H1 (cell line): ENCODE data around the gene SIPA1L3. TPM values are rescaled to one million over a fixed set of nuclear protein-coding genes. Genes with fewer than 3 reads are reported as not detected.

Experiments
- CTCF ChIA-PET: fragments of 300-600 bp; sonication (Branson Sonifier 250); formaldehyde crosslinking; loops from one replicate; lab custom pipeline; 2021; ENCODE audit not compliant: partially characterized antibody; lab: Charles Lee
- POLR2A ChIA-PET: fragments of 300-600 bp; sonication (Branson Sonifier 250); formaldehyde crosslinking; loops from one replicate; lab custom pipeline; 2021; ENCODE audit warnings: inconsistent platforms; ENCODE audit not compliant: partially characterized antibody; lab: Charles Lee
- DNase-seq, 2 experiments: peaks; one replicate each; pipeline versions ENCODE4 v3.0.0 to v3.0.0-alpha.2; 2010 to 2022; ENCODE audit warnings: low spot score in 2 of 2, low read depth in 1 of 2, mixed read lengths in 1 of 2
- FAIRE-seq: peaks from 2 replicates; lab custom pipeline; 2011; peaks lifted over from hg19 to GRCh38; lab: Jason Lieb, UNC
- H2AFZ ChIP-seq: 2 replicates; pipeline ENCODE4 v1.8.1; 2012; ENCODE audit warnings: low read length, inconsistent platforms
- H2AK5ac ChIP-seq: 2 replicates; pipeline ENCODE4 v1.6.1; 2013; ENCODE audit warnings: low read depth, low read length
- H2BK120ac ChIP-seq: replicated peaks from 2 replicates; pipeline ENCODE3; 2013; ENCODE audit warnings: low read depth, low read length, inconsistent platforms
- H2BK12ac ChIP-seq: 2 replicates; pipeline ENCODE4 v1.6.1; 2013; ENCODE audit warnings: low read depth, low read length
- H2BK15ac ChIP-seq: 2 replicates; pipeline ENCODE4 v1.6.1; 2013; ENCODE audit warnings: low read length
- H2BK20ac ChIP-seq: 2 replicates; pipeline ENCODE4 v1.6.1; 2013; ENCODE audit warnings: low read length
- H2BK5ac ChIP-seq: 2 replicates; pipeline ENCODE4 v1.6.1; 2013; ENCODE audit warnings: low read depth, low read length
- H3K14ac ChIP-seq: 2 replicates; pipeline ENCODE4 v1.6.1; 2013; ENCODE audit warnings: inconsistent platforms; ENCODE audit not compliant: insufficient read length
- H3K18ac ChIP-seq: 2 replicates; pipeline ENCODE4 v1.6.1; 2013; ENCODE audit warnings: low read length; ENCODE audit errors: extremely low read depth
- H3K23ac ChIP-seq: 2 replicates; pipeline ENCODE4 v1.6.1; 2013; ENCODE audit warnings: inconsistent platforms; ENCODE audit not compliant: insufficient read length
- H3K23me2 ChIP-seq: 2 replicates; pipeline ENCODE4 v1.6.1; 2013; ENCODE audit warnings: low read depth, low read length
- H3K27ac ChIP-seq: 2 replicates; pipeline ENCODE4 v1.6.1; 2011; ENCODE audit warnings: low read depth, low read length, inconsistent platforms
- H3K27me3 ChIP-seq, 4 experiments: replicated peaks in 1 of 4; 1 replicate in 1 of 4; 2 replicates in 3 of 4; pipeline versions ENCODE4 v1.6.1 to v1.8.1; 2011 to 2013; ENCODE audit warnings: low read length in 3 of 4, mild to moderate bottlenecking in 3 of 4, inconsistent platforms in 2 of 4, mixed read lengths in 2 of 4, moderate library complexity in 1 of 4; ENCODE audit not compliant: control insufficient read depth in 3 of 4, insufficient read depth in 3 of 4; ENCODE audit errors: extremely low read depth in 1 of 4
- H3K36me3 ChIP-seq, 4 experiments: 2 replicates each; pipeline versions ENCODE4 v1.6.1 to v1.8.1; 2011 to 2013; ENCODE audit warnings: mild to moderate bottlenecking in 4 of 4, low read length in 3 of 4, moderate library complexity in 2 of 4, control low read depth in 1 of 4, inconsistent platforms in 1 of 4; ENCODE audit not compliant: insufficient read depth in 4 of 4, control insufficient read depth in 2 of 4
- H3K4ac ChIP-seq: replicated peaks from 2 replicates; pipeline ENCODE3; 2013; ENCODE audit warnings: low read length, low read depth, mixed read lengths, inconsistent platforms; ENCODE audit not compliant: insufficient read length
- H3K4me1 ChIP-seq, 4 experiments: replicated peaks in 1 of 4; 1 replicate in 1 of 4; 2 replicates in 3 of 4; pipeline versions ENCODE4 v1.6.1 to v1.8.1; 2011 to 2013; ENCODE audit warnings: low read length in 3 of 4, inconsistent platforms in 2 of 4, mixed read lengths in 1 of 4; ENCODE audit not compliant: insufficient read depth in 4 of 4, control insufficient read depth in 3 of 4
- H3K4me2 ChIP-seq, 2 experiments: 2 replicates each; pipeline versions ENCODE4 v1.6.1 to v1.8.1; 2011 to 2013; ENCODE audit warnings: low read depth in 2 of 2, low read length in 2 of 2, control low read depth in 1 of 2, inconsistent platforms in 1 of 2, mild to moderate bottlenecking in 1 of 2; ENCODE audit not compliant: insufficient read depth in 1 of 2
- H3K4me3 ChIP-seq, 4 experiments: fragments of 200-600, 300-600 bp in 1 of 4; sonication (generic), shearing (Covaris generic), sonication (Bioruptor Twin) in 1 of 4; 2 replicates each; pipeline versions ENCODE4 v1.5.1 to v1.8.1; 2011 to 2016; ENCODE audit warnings: low read length in 4 of 4, low read depth in 3 of 4, control low read depth in 2 of 4, inconsistent platforms in 2 of 4, mild to moderate bottlenecking in 2 of 4, mixed read lengths in 1 of 4, moderate library complexity in 1 of 4; ENCODE audit not compliant: insufficient read depth in 2 of 4; ENCODE audit errors: extremely low read depth in 1 of 4
- H3K56ac ChIP-seq: replicated peaks from 2 replicates; pipeline ENCODE3; 2013; ENCODE audit warnings: low read depth, mild to moderate bottlenecking, mixed read lengths, low read length, inconsistent platforms; ENCODE audit not compliant: insufficient read length
- H3K79me1 ChIP-seq: 2 replicates; pipeline ENCODE4 v1.6.1; 2013; ENCODE audit warnings: low read depth, low read length, control low read depth
- H3K79me2 ChIP-seq, 2 experiments: 2 replicates each; pipeline versions ENCODE4 v1.6.1 to v1.8.1; 2012 to 2013; ENCODE audit warnings: low read length in 2 of 2, mild to moderate bottlenecking in 2 of 2, inconsistent platforms in 1 of 2; ENCODE audit not compliant: insufficient read depth in 2 of 2, control insufficient read depth in 1 of 2
- H3K9ac ChIP-seq, 4 experiments: replicated peaks in 1 of 4; 1 replicate in 1 of 4; 2 replicates in 3 of 4; pipeline versions ENCODE4 v1.6.1 to v1.8.1; 2011 to 2013; ENCODE audit warnings: low read depth in 3 of 4, low read length in 3 of 4, control low read depth in 2 of 4, mild to moderate bottlenecking in 2 of 4, moderate library complexity in 2 of 4, inconsistent platforms in 1 of 4; ENCODE audit errors: extremely low read depth in 1 of 4
- H3K9me3 ChIP-seq, 2 experiments: 2 replicates each; pipeline versions ENCODE4 v1.6.1 to v1.8.1; 2012 to 2013; ENCODE audit warnings: mild to moderate bottlenecking in 2 of 2, moderate library complexity in 2 of 2, control low read depth in 1 of 2, inconsistent platforms in 1 of 2, low read depth in 1 of 2, low read length in 1 of 2, mixed read lengths in 1 of 2; ENCODE audit not compliant: insufficient read depth in 2 of 2
- H4K20me1 ChIP-seq, 2 experiments: replicated peaks in 1 of 2; 2 replicates each; pipeline versions ENCODE3 to v1.8.1; 2011 to 2013; ENCODE audit warnings: inconsistent platforms in 2 of 2, low read length in 2 of 2, mild to moderate bottlenecking in 1 of 2; ENCODE audit not compliant: insufficient read depth in 2 of 2, control insufficient read depth in 1 of 2
- H4K5ac ChIP-seq: 2 replicates; pipeline ENCODE4 v1.6.1; 2013; ENCODE audit warnings: low read length, low read depth, mixed read lengths, inconsistent platforms; ENCODE audit not compliant: insufficient read length
- H4K8ac ChIP-seq: 2 replicates; pipeline ENCODE4 v1.8.0; 2013; ENCODE audit warnings: mild to moderate bottlenecking, moderate library complexity, low read length, inconsistent platforms; ENCODE audit not compliant: insufficient read depth; ENCODE audit errors: extremely low read depth
- H4K91ac ChIP-seq: replicated peaks from 2 replicates; pipeline ENCODE3; 2013; ENCODE audit warnings: low read length, mixed read lengths, inconsistent platforms; ENCODE audit not compliant: insufficient read length
- ASH2L ChIP-seq: fragments of 200-600, 300-600 bp; sonication (generic); IDR thresholded peaks from one replicate; pipeline ENCODE4 v1.7.1; 2017; ENCODE audit warnings: low read length
- BACH1 ChIP-seq: IDR thresholded peaks from 2 replicates; pipeline ENCODE4 v1.6.1; 2012; ENCODE audit warnings: low read length, improper control_type of control experiment
- CHD2 ChIP-seq: IDR thresholded peaks from 2 replicates; pipeline ENCODE4 v1.6.1; 2012; ENCODE audit warnings: low read length, improper control_type of control experiment
- CTBP2 ChIP-seq: IDR thresholded peaks from 2 replicates; pipeline ENCODE4 v1.7.0; 2011; ENCODE audit warnings: borderline replicate concordance, mild to moderate bottlenecking, moderate library complexity, mixed read lengths, low read length; ENCODE audit not compliant: insufficient read depth, insufficient read length
- GTF2F1 ChIP-seq: IDR thresholded peaks from 2 replicates; pipeline ENCODE4 v1.6.1; 2012; ENCODE audit warnings: low read depth, low read length, improper control_type of control experiment, borderline replicate concordance
- JUND ChIP-seq: IDR thresholded peaks from 2 replicates; pipeline ENCODE4 v1.6.1; 2011; ENCODE audit warnings: mild to moderate bottlenecking, improper control_type of control experiment, low read length
- MAFK ChIP-seq: IDR thresholded peaks from 2 replicates; pipeline ENCODE4 v1.6.1; 2012; ENCODE audit warnings: low read depth, mild to moderate bottlenecking, improper control_type of control experiment, low read length
- MAX ChIP-seq: IDR thresholded peaks from 2 replicates; pipeline ENCODE4 v1.6.1; 2012; ENCODE audit warnings: inconsistent platforms
- NRF1 ChIP-seq: IDR thresholded peaks from 2 replicates; pipeline ENCODE4 v1.6.1; 2011; ENCODE audit warnings: mild to moderate bottlenecking, low read depth, low read length, improper control_type of control experiment
- POLR2AphosphoS5 ChIP-seq: IDR thresholded peaks from 2 replicates; pipeline ENCODE4 v1.6.1; 2011; ENCODE audit warnings: low read depth, low read length
- RBBP5 ChIP-seq: IDR thresholded peaks from 2 replicates; pipeline ENCODE4 v1.7.1; 2012; ENCODE audit warnings: low read depth, mild to moderate bottlenecking, inconsistent platforms, low read length, moderate library complexity, borderline replicate concordance
- SP1 ChIP-seq: IDR thresholded peaks from 2 replicates; pipeline ENCODE4 v1.6.1; 2011; ENCODE audit warnings: low read depth, low read length
- SP4 ChIP-seq: IDR thresholded peaks from 2 replicates; pipeline ENCODE4 v1.6.1; 2012; ENCODE audit warnings: low read length, inconsistent platforms
- TAF1 ChIP-seq: IDR thresholded peaks from 2 replicates; pipeline ENCODE4 v1.6.1; 2011; ENCODE audit warnings: mild to moderate bottlenecking, low read depth, low read length
- TBP ChIP-seq: IDR thresholded peaks from 2 replicates; pipeline ENCODE4 v1.6.1; 2011; ENCODE audit warnings: low read depth, low read length, improper control_type of control experiment
- WGBS, 2 experiments: shearing (Covaris generic) in 1 of 2; methylation state at CpG; one replicate each; pipeline versions ENCODE4 v1.1.6 to v1.1.7; 2013 to 2015; ENCODE audit warnings: low lambda C conversion rate in 2 of 2, mixed read lengths in 2 of 2, inconsistent platforms in 1 of 2, low coverage in 1 of 2, missing lambda C conversion rate in 1 of 2; ENCODE audit not compliant: insufficient replicate concordance in 2 of 2, insufficient coverage in 1 of 2, insufficient read length in 1 of 2; ENCODE audit errors: extremely low coverage in 1 of 2, missing lambda C conversion rate in 1 of 2; 5-methylcytosine and 5-hydroxymethylcytosine counted together
- polyA plus RNA-seq, 7 experiments: library from polyadenylated mRNA; depleted of rRNA in 3 of 7; stranded (reverse) in 5 of 7; unstranded in 2 of 7; fragments of >200 nt in 5 of 7; fragments of 200-250 nt in 2 of 7; gene quantifications; 1 replicate in 5 of 7; 2 replicates in 1 of 7; 4 replicates in 1 of 7; pipeline versions ENCODE4 v1.2.1 to v1.2.3, GENCODE V29; 2011 to 2013; ENCODE audit warnings: missing spikeins in 2 of 7, mixed read lengths in 2 of 7
- total RNA-seq: library from RNA; stranded (reverse); fragmentation: NEBNext Ultra II Directional; extraction: Animal tissue kit (Norgen Biotek cat#: 25700); gene quantifications from 2 replicates; pipeline ENCODE4 v1.2.1, GENCODE V29; 2021

The SIPA1L3 gene
- total and polyA plus RNA-seq, 2 of the 8 experiments (the other 6 are each of a cell fraction or from before 2014, with no cell fraction given) = 15.0 to 54.9 TPM

- CTCF ChIA-PET = interaction anchor here (0.5 to 1.5 kb wide), 4 partner anchors 13 to 41 kb away, joined by 3 to 8 read pairs (median 4); no protein-coding TSS in a partner anchor
- no peak for DNase-seq
Measured at GRCh38 chr19:38120471-38121025, 213.5 kb downstream of the SIPA1L3 start.

More at GRCh38 chr19:38120471-38121025, 213.5 kb downstream of the SIPA1L3 start:
- TF ChIP-seq JUND (no peak), TAF1 (no peak), GTF2F1 (no peak), SP4 (no peak), CTBP2 (no peak), POLR2AphosphoS5 (no peak), TBP (no peak), MAX (no peak), CHD2 (no peak), MAFK (no peak), ASH2L (no peak), SP1 (no peak), BACH1 (no peak), RBBP5 (no peak), NRF1 (no peak)
- H2BK12ac ChIP-seq = no peak overlapping the region
- no peak overlapping the region for H4K5ac ChIP-seq
- peaks cover 2% of the 10 kb centered on the region; the same call in 1 of the 2 replicates for H3K79me1 ChIP-seq
- no peak overlapping the region for H2AFZ ChIP-seq
- H3K4me3 ChIP-seq = no peak overlapping the region
- H3K9me3 ChIP-seq = peaks cover 4 to 17% of the 10 kb centered on the region in 2 experiments
- H3K23me2 ChIP-seq = no peaks in the 10 kb centered on the region
- H3K4ac ChIP-seq = no peak overlapping the region
- no peak overlapping the region for H2AK5ac ChIP-seq
- H3K14ac ChIP-seq = no peak overlapping the region
- no peaks in the 10 kb centered on the region for H3K79me2 ChIP-seq
- no peak overlapping the region for H3K27ac ChIP-seq
- no peak overlapping the region for H3K56ac ChIP-seq
- no peak overlapping the region for H2BK20ac ChIP-seq
- H3K23ac ChIP-seq = no peak overlapping the region
- H2BK120ac ChIP-seq = no peak overlapping the region
- no peak overlapping the region for H3K9ac ChIP-seq
- POLR2A ChIA-PET = interaction anchor here (1.3 kb wide), 1 partner anchor 22 kb away, joined by 3 read pairs; no protein-coding TSS in a partner anchor
- peaks cover 7 to 33% (median 14%) of the 10 kb centered on the region in 4 experiments; a peak in 7 of 8 replicates for H3K36me3 ChIP-seq
- H2BK5ac ChIP-seq = no peak overlapping the region
- no peak overlapping the region for H2BK15ac ChIP-seq
- no peak overlapping the region for H3K18ac ChIP-seq
- H3K4me2 ChIP-seq = no peak overlapping the region
- no peaks in the 10 kb centered on the region for H3K4me1 ChIP-seq
- FAIRE-seq = no peak
- H4K20me1 ChIP-seq = no peaks in the 10 kb centered on the region
- 90% methylated on average over 4 of the region's 4 CpGs; no CpG with 5 or more reads in 1 of the 2 experiments for WGBS, 2 experiments
- H4K91ac ChIP-seq = no peak overlapping the region
- no peaks in the 10 kb centered on the region for H3K27me3 ChIP-seq
- H4K8ac ChIP-seq = no peak overlapping the region
